ENCODE data around the gene BBS12. TPM values are rescaled to one million over a fixed set of nuclear protein-coding genes. Genes with fewer than 3 reads are reported as not detected.

The BBS12 gene
- total and polyA plus RNA-seq, 2 donors (not counting 3 experiments of a cell fraction or from before 2014, with no cell fraction given), result 0.91 to 2.3 TPM

DNA sequence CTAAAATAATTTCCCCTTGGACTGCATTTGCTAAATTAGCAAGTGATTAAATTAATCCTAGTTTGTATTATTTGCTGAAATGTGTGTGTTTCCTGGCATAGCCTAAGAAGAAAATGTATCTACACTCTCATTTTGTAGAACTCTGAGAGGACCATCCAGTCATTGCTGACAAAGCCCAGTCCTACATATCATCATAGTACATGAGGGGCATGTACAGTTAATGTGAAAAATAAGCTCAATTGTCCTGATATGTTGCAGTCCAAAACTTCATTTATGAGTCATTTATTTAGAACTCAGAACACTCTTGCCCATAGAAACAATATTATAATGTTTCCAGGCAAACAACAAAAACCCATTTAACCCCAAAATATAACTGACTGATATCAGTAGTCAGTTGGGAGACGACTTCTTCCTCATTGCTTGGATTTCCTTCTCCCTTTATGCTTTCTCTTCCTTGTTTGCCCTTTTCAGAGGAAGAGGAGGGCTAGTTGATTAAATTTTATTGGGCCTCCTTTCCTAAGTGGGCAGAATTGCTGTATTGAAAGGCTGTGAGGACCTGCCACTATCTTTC lies 26.9 kb upstream of the BBS12 start:
- no peak overlapping the region for H3K4me3 ChIP-seq (replicated peaks in 1 of 3; ENCODE audit: insufficient read depth in 1 of 3, low read depth in 1 of 3, low read length in 3 of 3)
- H3K36me3 ChIP-seq (ENCODE audit: control insufficient read depth in 2 of 2, extremely low read depth in 1 of 2, insufficient read depth in 2 of 2, low read length in 2 of 2), result no peaks in the 10 kb centered on the region
- peaks cover 0 to 4% of the 10 kb centered on the region in 2 experiments for H3K27me3 ChIP-seq (ENCODE audit: control insufficient read depth in 2 of 2, insufficient read depth in 2 of 2, low read length in 2 of 2)
- H3K4me2 ChIP-seq (ENCODE audit: insufficient read depth, low read length), result no peak overlapping the region
- FAIRE-seq, result no peak
- dilution Hi-C loops (cut with MboI; ENCODE audit: extremely low pct_ligation_motif_present, low sequenced_read_pairs) (no loop called here), intact Hi-C loops (cut with micrococcal nuclease) (no loop called here)
- ChIA-PET POLR2A (no interaction called here), CTCF (interaction anchor here (1.6 to 4.1 kb wide), 2 partner anchors 12 to 16 kb away, joined by 3 to 18 read pairs; no protein-coding TSS in a partner anchor)
- H4K20me1 ChIP-seq (replicated peaks; ENCODE audit: control insufficient read depth, extremely low read depth, insufficient read depth, low read length), result no peaks in the 10 kb centered on the region
- H3K9ac ChIP-seq (replicated peaks; ENCODE audit: extremely low read depth, insufficient read depth, low read length), result no peak overlapping the region
- no peak for DNase-seq (ENCODE audit: low read depth, low spot score)
- H3K79me2 ChIP-seq (ENCODE audit: control insufficient read depth, insufficient read depth, low read length), result no peaks in the 10 kb centered on the region
- H3K27ac ChIP-seq (ENCODE audit: insufficient read depth, low read depth, low read length), result no peak overlapping the region
- H2AFZ ChIP-seq (ENCODE audit: low read depth, low read length), result no peak overlapping the region
- BruUV-seq (replicated peaks), result no TSS peak
- H3K9me3 ChIP-seq (replicated peaks; ENCODE audit: control insufficient read depth, insufficient read depth, low read length), result no peaks in the 10 kb centered on the region
- H3K9me1 ChIP-seq (replicated peaks; ENCODE audit: control insufficient read depth, extremely low read depth, insufficient read depth, low read length), result no peaks in the 10 kb centered on the region
- TF ChIP-seq POLR2A (IDR thresholded peaks at IDR 0.05; ENCODE audit: low read depth, low read length), result no peak
- TF ChIP-seq POLR2AphosphoS5 (IDR thresholded peaks at IDR 0.05; ENCODE audit: insufficient read depth, low read depth, low read length), result no peak
- TF ChIP-seq JUN (IDR thresholded peaks at IDR 0.05; ENCODE audit: borderline replicate concordance, insufficient read depth, insufficient read length, low read depth), result no peak
- no peak for TF ChIP-seq GATA2 (IDR thresholded peaks at IDR 0.05; ENCODE audit: insufficient read depth, insufficient read length, low read depth, low read length)
- peaks cover 2% of the 10 kb centered on the region for H3K4me1 ChIP-seq (ENCODE audit: control insufficient read depth, extremely low read depth, insufficient read depth, low read length)

DNA sequence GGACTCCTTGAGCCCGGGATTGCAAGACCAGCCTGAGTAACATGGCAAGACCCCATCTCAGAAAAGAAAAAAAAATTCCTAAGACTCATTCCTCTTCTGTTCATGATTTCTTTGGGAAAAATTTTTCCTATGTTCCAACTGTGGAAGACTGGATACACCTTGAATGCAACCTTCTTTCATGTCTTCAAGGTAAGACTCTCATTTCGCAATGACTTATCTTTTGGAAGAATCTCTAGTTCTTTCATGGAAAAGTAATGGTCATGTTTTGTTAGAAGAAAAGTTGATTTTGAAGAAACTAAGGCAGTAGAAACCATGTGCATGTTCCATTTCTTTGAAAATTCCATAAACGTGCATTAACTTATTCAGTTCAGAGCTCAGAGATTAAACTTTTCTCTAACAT lies 26.0 kb upstream of the BBS12 start:
- H3K27me3 ChIP-seq (ENCODE audit: control insufficient read depth in 2 of 2, insufficient read depth in 2 of 2, low read length in 2 of 2), result peaks cover 0 to 4% of the 10 kb centered on the region in 2 experiments
- intact Hi-C loops (cut with micrococcal nuclease), result no loop called here
- no peaks in the 10 kb centered on the region for H3K9me3 ChIP-seq (replicated peaks; ENCODE audit: control insufficient read depth, insufficient read depth, low read length)
- no peak overlapping the region for H3K9ac ChIP-seq (replicated peaks; ENCODE audit: extremely low read depth, insufficient read depth, low read length)
- POLR2A ChIA-PET, result no interaction called here
- DNase-seq (ENCODE audit: low read depth, low spot score) (no peak), FAIRE-seq (no peak)
- no peak overlapping the region for H3K27ac ChIP-seq (ENCODE audit: insufficient read depth, low read depth, low read length)
- no peaks in the 10 kb centered on the region for H3K79me2 ChIP-seq (ENCODE audit: control insufficient read depth, insufficient read depth, low read length)
- no peaks in the 10 kb centered on the region for H3K36me3 ChIP-seq (ENCODE audit: control insufficient read depth in 2 of 2, extremely low read depth in 1 of 2, insufficient read depth in 2 of 2, low read length in 2 of 2)
- no peak overlapping the region for H3K4me2 ChIP-seq (ENCODE audit: insufficient read depth, low read length)
- BruUV-seq (replicated peaks), result no TSS peak
- CTCF ChIA-PET, result no interaction called here
- no peak for TF ChIP-seq JUN (IDR thresholded peaks at IDR 0.05; ENCODE audit: borderline replicate concordance, insufficient read depth, insufficient read length, low read depth)
- TF ChIP-seq EZH2 (IDR thresholded peaks at IDR 0.05; ENCODE audit: borderline replicate concordance, low read depth, low read length, severe bottlenecking), result no peak
- TF ChIP-seq GATA2 (IDR thresholded peaks at IDR 0.05; ENCODE audit: insufficient read depth, insufficient read length, low read depth, low read length), result no peak
- no peak for TF ChIP-seq FOS (IDR thresholded peaks at IDR 0.05; ENCODE audit: borderline replicate concordance, insufficient read depth, low read length)
- TF ChIP-seq POLR2AphosphoS5 (IDR thresholded peaks at IDR 0.05; ENCODE audit: insufficient read depth, low read depth, low read length), result no peak
- no peak for TF ChIP-seq POLR2A (IDR thresholded peaks at IDR 0.05; ENCODE audit: low read depth, low read length)
- TF ChIP-seq, protein P1, sequence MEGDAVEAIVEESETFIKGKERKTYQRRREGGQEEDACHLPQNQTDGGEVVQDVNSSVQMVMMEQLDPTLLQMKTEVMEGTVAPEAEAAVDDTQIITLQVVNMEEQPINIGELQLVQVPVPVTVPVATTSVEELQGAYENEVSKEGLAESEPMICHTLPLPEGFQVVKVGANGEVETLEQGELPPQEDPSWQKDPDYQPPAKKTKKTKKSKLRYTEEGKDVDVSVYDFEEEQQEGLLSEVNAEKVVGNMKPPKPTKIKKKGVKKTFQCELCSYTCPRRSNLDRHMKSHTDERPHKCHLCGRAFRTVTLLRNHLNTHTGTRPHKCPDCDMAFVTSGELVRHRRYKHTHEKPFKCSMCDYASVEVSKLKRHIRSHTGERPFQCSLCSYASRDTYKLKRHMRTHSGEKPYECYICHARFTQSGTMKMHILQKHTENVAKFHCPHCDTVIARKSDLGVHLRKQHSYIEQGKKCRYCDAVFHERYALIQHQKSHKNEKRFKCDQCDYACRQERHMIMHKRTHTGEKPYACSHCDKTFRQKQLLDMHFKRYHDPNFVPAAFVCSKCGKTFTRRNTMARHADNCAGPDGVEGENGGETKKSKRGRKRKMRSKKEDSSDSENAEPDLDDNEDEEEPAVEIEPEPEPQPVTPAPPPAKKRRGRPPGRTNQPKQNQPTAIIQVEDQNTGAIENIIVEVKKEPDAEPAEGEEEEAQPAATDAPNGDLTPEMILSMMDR (IDR thresholded peaks at IDR 0.05; ENCODE audit: extremely low read depth in 1 of 2, insufficient read depth in 1 of 2, low read depth in 1 of 2, low read length in 2 of 2), result no peak
- no peak for TF ChIP-seq MYC (IDR thresholded peaks at IDR 0.05; ENCODE audit: low read depth, low read length)
- TF ChIP-seq, protein P2, sequence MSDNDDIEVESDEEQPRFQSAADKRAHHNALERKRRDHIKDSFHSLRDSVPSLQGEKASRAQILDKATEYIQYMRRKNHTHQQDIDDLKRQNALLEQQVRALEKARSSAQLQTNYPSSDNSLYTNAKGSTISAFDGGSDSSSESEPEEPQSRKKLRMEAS (IDR thresholded peaks at IDR 0.05; ENCODE audit: insufficient read depth, insufficient read length), result no peak
- dilution Hi-C loops (cut with MboI; ENCODE audit: extremely low pct_ligation_motif_present, low sequenced_read_pairs), result no loop called here
- no peak overlapping the region for H3K4me3 ChIP-seq (replicated peaks in 1 of 3; ENCODE audit: insufficient read depth in 1 of 3, low read depth in 1 of 3, low read length in 3 of 3)
- no peaks in the 10 kb centered on the region for H3K9me1 ChIP-seq (replicated peaks; ENCODE audit: control insufficient read depth, extremely low read depth, insufficient read depth, low read length)
- no peak overlapping the region for H2AFZ ChIP-seq (ENCODE audit: low read depth, low read length)
- H3K4me1 ChIP-seq (ENCODE audit: control insufficient read depth, extremely low read depth, insufficient read depth, low read length), result peaks cover 2% of the 10 kb centered on the region
- H4K20me1 ChIP-seq (replicated peaks; ENCODE audit: control insufficient read depth, extremely low read depth, insufficient read depth, low read length), result no peaks in the 10 kb centered on the region

Measured in endothelial cell of umbilical vein (primary cell).